ENCODE results near the gene DBNL.
"Not testable (repeated sequence)": the region's sequence is repeated elsewhere in the genome, so short reads cannot be mapped to it uniquely, and the experiment has no call there.

DNA sequence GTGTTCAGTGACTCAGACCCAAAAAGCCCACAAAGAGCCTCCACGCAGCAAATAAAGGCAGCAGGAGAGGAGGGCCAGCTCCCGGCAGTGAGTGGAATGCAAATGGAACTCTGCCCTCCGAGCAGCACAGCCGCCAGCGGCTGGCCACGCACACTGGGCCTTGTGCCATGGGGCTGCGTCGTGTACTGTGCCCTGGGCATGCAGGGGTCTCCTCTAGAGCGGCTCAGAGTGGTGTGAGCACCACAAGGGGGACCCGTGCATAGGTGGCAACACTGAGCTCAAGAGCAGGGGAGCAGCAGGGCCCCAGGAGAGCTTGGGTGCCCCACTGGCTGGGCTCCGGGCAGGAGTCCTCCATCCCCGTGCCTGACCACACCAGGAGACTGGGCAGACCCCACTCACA, 29.4 kb upstream of the DBNL start:
- not testable (repeated sequence) for TF ChIP-seq ZNF274 (IDR thresholded peaks at IDR 0.05; ENCODE audit: low read depth, low read length); YY1 (IDR thresholded peaks at IDR 0.05; ENCODE audit: insufficient read depth, insufficient read length)
